OCI-LY1 (cell line): ENCODE results near the gene G6PD.

ENCODE experiments used
- CTCF ChIP-seq: fragments of 200-600 bp; sonication (generic), shearing (Covaris generic); IDR thresholded peaks from 2 replicates; pipeline ENCODE4 v1.5.1; 2017; ENCODE audit warnings: mild to moderate bottlenecking, antibody characterized with exemption, low read length, moderate library complexity, mixed read lengths
- EZH2 ChIP-seq: fragments of 200-600 bp; sonication (generic), shearing (Covaris generic); IDR thresholded peaks from 2 replicates; pipeline ENCODE4 v1.8.0; 2017; ENCODE audit warnings: borderline replicate concordance, mixed run types, mild to moderate bottlenecking, antibody characterized with exemption, low read length, moderate library complexity, mixed read lengths

GRCh38 chrX:154515090-154515965, 31.3 kb downstream of the G6PD start:
- TF ChIP-seq CTCF (no peak), EZH2 (no peak)
